Tibial nerve (tissue), 3 donors: Measurements from ENCODE around the gene ITGB7.

Source experiments
- POLR2A ChIP-seq, 2 donors: fragments of 450-650 bp; IDR thresholded peaks; one replicate each; pipeline ENCODE4 v1.6.1; 2017; ENCODE audit warnings: antibody characterized with exemption in 2 of 2, mild to moderate bottlenecking in 2 of 2, moderate library complexity in 2 of 2
- TF ChIP-seq, protein P1 (sequence below), 5 experiments: fragments of 200-600 bp in 3 of 5; fragments of 450-650 bp in 2 of 5; sonication (generic) in 3 of 5; IDR thresholded peaks; one replicate each; pipeline ENCODE4 v1.5.1; 2016 to 2019; ENCODE audit warnings: antibody characterized with exemption in 5 of 5, mild to moderate bottlenecking in 3 of 5, moderate library complexity in 2 of 5

DNA sequence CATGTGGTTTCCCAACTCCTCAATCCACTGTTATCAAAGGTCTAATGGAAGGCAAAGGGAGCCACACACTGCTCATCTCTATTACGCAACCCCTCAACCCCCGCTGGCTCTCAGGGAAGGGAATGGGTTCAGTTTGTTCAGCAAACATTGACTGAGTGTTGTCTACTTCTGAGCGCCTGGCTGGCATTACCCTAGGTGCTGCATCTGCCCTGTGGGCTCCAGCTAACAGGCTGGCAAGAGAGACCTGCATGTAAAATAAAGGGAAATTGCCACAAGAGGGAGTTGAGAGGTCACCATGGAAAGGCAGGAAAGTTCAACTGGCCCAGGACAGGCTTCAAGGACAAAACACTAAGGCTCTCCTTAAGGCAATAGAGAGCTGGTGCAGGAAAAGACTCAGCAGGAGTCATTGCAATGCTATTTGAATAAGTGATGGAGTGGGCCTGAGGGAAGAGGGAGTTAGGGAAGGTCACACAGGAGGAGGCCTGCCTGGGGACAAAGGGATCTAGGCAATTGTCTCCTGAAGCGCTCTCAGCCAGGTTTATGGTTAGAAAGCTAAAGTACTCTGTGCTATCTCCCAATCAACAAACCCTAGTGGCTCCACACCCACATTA is 32.1 kb downstream of the ITGB7 start:
- no peak for TF ChIP-seq POLR2A (IDR thresholded peaks at IDR 0.05)
- TF ChIP-seq, protein P1, sequence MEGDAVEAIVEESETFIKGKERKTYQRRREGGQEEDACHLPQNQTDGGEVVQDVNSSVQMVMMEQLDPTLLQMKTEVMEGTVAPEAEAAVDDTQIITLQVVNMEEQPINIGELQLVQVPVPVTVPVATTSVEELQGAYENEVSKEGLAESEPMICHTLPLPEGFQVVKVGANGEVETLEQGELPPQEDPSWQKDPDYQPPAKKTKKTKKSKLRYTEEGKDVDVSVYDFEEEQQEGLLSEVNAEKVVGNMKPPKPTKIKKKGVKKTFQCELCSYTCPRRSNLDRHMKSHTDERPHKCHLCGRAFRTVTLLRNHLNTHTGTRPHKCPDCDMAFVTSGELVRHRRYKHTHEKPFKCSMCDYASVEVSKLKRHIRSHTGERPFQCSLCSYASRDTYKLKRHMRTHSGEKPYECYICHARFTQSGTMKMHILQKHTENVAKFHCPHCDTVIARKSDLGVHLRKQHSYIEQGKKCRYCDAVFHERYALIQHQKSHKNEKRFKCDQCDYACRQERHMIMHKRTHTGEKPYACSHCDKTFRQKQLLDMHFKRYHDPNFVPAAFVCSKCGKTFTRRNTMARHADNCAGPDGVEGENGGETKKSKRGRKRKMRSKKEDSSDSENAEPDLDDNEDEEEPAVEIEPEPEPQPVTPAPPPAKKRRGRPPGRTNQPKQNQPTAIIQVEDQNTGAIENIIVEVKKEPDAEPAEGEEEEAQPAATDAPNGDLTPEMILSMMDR (IDR thresholded peaks at IDR 0.05): no peak
